ENCODE measurements around the gene HDAC9.

The HDAC9 gene

DNA sequence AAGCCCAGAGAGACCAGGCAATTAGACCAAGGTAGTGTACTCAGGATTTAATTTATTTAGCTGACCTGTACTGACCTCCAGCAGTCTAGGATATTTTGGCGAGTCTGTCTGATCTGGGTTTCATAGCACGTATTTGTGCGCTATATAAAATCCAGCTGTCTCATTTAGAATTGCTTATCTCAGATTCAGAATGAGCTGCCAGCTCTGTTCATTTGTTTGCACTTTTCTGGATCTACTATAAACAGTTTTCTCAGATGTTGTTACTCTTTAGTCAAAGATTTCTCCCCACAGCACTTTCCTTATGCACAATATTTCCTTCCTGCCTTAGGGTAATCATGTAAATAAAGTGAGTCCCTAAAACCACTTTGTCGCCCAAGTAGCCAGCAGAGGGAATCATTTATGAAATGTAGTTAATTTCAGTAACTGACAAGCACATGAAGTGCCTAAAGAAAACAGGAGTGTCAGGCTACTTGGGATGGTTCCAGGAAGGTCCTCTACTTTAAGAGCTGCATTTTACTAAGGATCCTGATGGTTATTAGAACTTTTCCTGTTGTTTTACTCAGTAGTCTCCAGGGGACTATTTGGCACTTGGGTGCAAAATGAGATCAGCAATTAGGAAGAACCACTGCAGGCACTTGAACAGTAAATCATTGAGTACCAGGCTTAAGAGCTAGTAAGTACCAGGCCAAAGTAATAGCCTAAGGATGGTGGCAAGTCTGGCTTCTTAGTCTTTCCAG, 395.5 kb downstream of the HDAC9 start:
- Histone ChIP-seq H3K4me2 (ENCODE audit: insufficient read depth, low read length) (no peak overlapping the region), H3K27me3 (ENCODE audit: insufficient read depth, low read length, poor library complexity) (no peaks in the 10 kb centered on the region), H3K36me3 (ENCODE audit: insufficient read depth, low read length) (no peaks in the 10 kb centered on the region), H3K79me2 (ENCODE audit: insufficient read depth, low read length) (no peaks in the 10 kb centered on the region), H3K9ac (ENCODE audit: low read depth, low read length) (no peak overlapping the region), H3K9me3 (ENCODE audit: insufficient read depth, low read length, severe bottlenecking) (no peaks in the 10 kb centered on the region), H2AFZ (ENCODE audit: low read depth, low read length) (no peak overlapping the region), H3K4me1 (ENCODE audit: insufficient read depth, low read length) (no peaks in the 10 kb centered on the region; the same call in 1 of the 2 replicates), H4K20me1 (ENCODE audit: insufficient read depth, low read length) (no peaks in the 10 kb centered on the region), H3K27ac (ENCODE audit: low read length) (no peak overlapping the region), H3K4me3 (ENCODE audit: low read depth in 1 of 2, low read length in 2 of 2) (no peak overlapping the region)
- DNase-seq (no peak), ATAC-seq (ENCODE audit: insufficient read depth, low read depth) (no peak)
- no peak for TF ChIP-seq EZH2 (IDR thresholded peaks at IDR 0.05; ENCODE audit: borderline replicate concordance, low read depth, low read length, severe bottlenecking)
- TF ChIP-seq, protein P1, sequence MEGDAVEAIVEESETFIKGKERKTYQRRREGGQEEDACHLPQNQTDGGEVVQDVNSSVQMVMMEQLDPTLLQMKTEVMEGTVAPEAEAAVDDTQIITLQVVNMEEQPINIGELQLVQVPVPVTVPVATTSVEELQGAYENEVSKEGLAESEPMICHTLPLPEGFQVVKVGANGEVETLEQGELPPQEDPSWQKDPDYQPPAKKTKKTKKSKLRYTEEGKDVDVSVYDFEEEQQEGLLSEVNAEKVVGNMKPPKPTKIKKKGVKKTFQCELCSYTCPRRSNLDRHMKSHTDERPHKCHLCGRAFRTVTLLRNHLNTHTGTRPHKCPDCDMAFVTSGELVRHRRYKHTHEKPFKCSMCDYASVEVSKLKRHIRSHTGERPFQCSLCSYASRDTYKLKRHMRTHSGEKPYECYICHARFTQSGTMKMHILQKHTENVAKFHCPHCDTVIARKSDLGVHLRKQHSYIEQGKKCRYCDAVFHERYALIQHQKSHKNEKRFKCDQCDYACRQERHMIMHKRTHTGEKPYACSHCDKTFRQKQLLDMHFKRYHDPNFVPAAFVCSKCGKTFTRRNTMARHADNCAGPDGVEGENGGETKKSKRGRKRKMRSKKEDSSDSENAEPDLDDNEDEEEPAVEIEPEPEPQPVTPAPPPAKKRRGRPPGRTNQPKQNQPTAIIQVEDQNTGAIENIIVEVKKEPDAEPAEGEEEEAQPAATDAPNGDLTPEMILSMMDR (IDR thresholded peaks at IDR 0.05; ENCODE audit: borderline replicate concordance, extremely low read depth, low read length, poor library complexity, severe bottlenecking): no peak

DNA sequence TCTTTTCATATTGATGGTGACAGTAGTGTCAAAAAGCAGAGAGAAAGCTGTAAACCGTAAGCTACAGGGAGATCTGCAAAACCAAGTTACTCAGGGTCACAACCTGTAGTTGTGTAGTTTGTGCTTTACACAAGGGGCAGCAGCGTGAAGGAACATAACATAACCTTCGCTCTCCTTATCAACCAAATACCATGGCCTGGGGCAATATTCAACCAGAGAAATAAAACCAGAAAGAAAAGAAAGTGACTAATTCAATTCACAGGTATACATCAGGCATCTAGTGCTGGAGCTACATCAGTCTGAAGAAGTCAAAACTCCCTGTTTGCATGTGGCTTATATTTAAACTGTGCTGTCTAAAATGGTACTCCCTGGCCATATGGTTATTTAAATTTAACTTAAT, 397.6 kb downstream of the HDAC9 start:
- Histone ChIP-seq H3K36me3 (ENCODE audit: insufficient read depth, low read length) (no peaks in the 10 kb centered on the region), H3K79me2 (ENCODE audit: insufficient read depth, low read length) (no peaks in the 10 kb centered on the region), H4K20me1 (ENCODE audit: insufficient read depth, low read length) (no peaks in the 10 kb centered on the region), H3K9me3 (ENCODE audit: insufficient read depth, low read length, severe bottlenecking) (no peaks in the 10 kb centered on the region), H3K27ac (ENCODE audit: low read length) (no peak overlapping the region), H3K4me1 (ENCODE audit: insufficient read depth, low read length) (no peaks in the 10 kb centered on the region; the same call in 1 of the 2 replicates), H2AFZ (ENCODE audit: low read depth, low read length) (no peak overlapping the region), H3K4me3 (ENCODE audit: low read depth in 1 of 2, low read length in 2 of 2) (no peak overlapping the region), H3K27me3 (ENCODE audit: insufficient read depth, low read length, poor library complexity) (no peaks in the 10 kb centered on the region), H3K9ac (ENCODE audit: low read depth, low read length) (no peak overlapping the region), H3K4me2 (ENCODE audit: insufficient read depth, low read length) (no peak overlapping the region)
- DNase-seq (no peak), ATAC-seq (ENCODE audit: insufficient read depth, low read depth) (no peak)
- TF ChIP-seq, protein P1 (IDR thresholded peaks at IDR 0.05; ENCODE audit: borderline replicate concordance, extremely low read depth, low read length, poor library complexity, severe bottlenecking): no peak
- TF ChIP-seq EZH2 (IDR thresholded peaks at IDR 0.05; ENCODE audit: borderline replicate concordance, low read depth, low read length, severe bottlenecking): no peak

DNA sequence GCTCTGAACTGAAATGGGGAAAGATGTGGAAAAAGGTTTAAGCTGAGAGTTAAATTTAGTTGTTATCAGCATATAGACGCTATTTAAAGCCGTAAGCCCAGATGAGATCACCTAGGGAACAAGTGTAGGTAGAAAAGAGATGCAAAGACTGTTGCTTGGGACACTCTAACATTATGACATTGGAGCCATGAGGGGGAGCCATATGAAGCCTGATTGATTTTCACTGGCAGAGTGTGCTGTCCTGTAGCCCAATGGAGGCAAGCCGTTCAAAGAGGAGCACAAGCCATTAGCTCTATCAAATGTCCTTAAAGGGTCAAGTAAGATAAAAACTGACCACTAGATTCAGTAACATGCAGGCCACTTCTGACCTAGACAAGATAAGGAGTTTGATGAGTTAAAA, 398.6 kb downstream of the HDAC9 start:
- no peak overlapping the region for H2AFZ ChIP-seq (ENCODE audit: low read depth, low read length)
- no peaks in the 10 kb centered on the region for H3K9me3 ChIP-seq (ENCODE audit: insufficient read depth, low read length, severe bottlenecking)
- TF ChIP-seq, protein P1 (IDR thresholded peaks at IDR 0.05; ENCODE audit: borderline replicate concordance, extremely low read depth, low read length, poor library complexity, severe bottlenecking): no peak
- no peak for TF ChIP-seq EZH2 (IDR thresholded peaks at IDR 0.05; ENCODE audit: borderline replicate concordance, low read depth, low read length, severe bottlenecking)
- DNase-seq: no peak
- H3K4me2 ChIP-seq (ENCODE audit: insufficient read depth, low read length): no peak overlapping the region
- no peaks in the 10 kb centered on the region for H3K27me3 ChIP-seq (ENCODE audit: insufficient read depth, low read length, poor library complexity)
- no peaks in the 10 kb centered on the region for H4K20me1 ChIP-seq (ENCODE audit: insufficient read depth, low read length)
- no peaks in the 10 kb centered on the region for H3K36me3 ChIP-seq (ENCODE audit: insufficient read depth, low read length)
- no peaks in the 10 kb centered on the region for H3K79me2 ChIP-seq (ENCODE audit: insufficient read depth, low read length)
- no peak overlapping the region for H3K9ac ChIP-seq (ENCODE audit: low read depth, low read length)
- H3K4me3 ChIP-seq (ENCODE audit: low read depth in 1 of 2, low read length in 2 of 2): no peak overlapping the region
- H3K27ac ChIP-seq (ENCODE audit: low read length): no peak overlapping the region
- no peaks in the 10 kb centered on the region; the same call in 1 of the 2 replicates for H3K4me1 ChIP-seq (ENCODE audit: insufficient read depth, low read length)
- ATAC-seq (ENCODE audit: insufficient read depth, low read depth): no peak

Measured in DND-41 (cell line).